IPS-NIHi11 (cell line): ENCODE measurements around the gene PDLIM7.

Source experiments
- DNase-seq: peaks from one replicate; pipeline ENCODE4 v3.0.0; 2012; ENCODE audit warnings: mixed read lengths, low spot score

PDLIM7 gene

GRCh38 chr5:177455661-177456590 lies 41.5 kb downstream of the PDLIM7 start:
- DNase-seq, result peak; percentile 88

GRCh38 chr5:177455036-177455660 lies 42.3 kb downstream of the PDLIM7 start:
- DNase-seq, result peak; percentile 85

GRCh38 chr5:177454397-177455035 lies 42.9 kb downstream of the PDLIM7 start:
- peak; percentile 94 for DNase-seq

DNA sequence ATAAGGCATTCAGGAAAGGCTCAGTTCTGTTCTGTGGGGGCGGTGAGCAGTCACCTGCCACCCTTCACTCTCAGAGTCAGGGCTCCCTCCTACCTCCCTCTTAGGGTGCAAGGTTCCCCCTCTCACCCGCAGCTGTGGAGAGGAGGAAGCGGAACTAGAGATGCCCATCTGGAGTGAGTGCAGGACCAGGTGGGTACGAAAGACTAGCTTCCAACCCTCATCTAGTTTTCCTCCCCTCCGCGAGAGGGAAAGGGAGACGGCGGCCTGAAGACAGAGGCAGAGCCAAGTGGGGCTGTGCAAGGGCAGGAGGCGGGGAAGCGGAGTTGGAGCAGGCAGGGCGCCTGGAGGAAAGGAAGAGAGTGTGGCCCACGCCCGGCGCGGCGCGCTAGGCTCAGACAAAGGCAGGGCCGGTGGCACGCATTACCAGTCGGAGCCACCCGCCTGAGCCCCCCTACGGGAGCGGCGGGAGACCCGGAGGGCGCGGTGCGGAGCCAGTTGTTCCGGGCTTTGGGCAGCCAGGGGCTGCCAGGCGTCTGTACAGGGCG lies 43.5 kb downstream of the PDLIM7 start:
- DNase-seq, result no peak

DNA sequence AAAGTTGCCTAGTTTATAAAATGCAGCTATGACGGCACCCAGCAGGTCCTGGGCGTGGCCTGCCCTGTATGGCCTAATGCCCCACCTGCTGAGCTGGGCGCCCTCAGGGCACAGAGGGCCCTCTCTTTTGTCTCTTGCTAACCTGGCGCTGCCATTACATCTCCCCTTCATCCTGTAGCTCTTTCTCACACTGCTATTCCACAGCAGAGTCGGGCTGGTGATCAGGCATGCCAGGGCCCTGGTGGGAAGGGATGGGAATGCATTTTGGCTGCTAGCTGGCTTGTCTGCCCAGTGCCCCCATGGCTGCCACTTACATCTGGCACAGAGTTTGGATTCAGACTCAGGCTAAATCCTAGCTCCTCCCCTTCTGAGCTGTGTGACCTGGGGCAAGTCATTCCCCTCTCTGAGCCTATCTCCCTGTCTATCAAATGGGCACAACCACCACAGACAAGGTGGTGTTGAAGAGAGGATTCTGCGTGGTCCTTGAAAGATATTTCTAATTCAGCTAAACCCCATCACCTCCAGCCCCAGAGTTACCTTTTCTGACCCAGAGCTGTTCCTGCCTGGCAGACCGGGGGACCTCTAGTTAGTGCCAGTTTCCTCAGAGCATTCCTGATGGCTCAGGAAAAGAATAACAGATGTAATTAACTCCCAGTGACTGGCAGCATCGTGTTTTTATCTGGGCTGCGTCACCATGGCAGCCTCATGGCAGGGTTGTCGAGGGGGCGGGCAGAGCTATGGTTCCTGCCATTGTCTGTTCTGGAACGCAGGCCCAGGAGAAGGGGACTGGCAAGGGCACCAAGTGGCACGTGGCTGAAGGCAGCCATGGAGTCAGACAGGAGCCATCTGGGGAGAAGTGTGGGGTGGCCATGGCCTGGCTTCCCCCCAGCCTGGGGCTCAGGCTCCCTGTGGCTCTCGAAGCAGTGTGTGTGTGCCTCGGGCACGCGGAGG lies 44.4 kb downstream of the PDLIM7 start:
- DNase-seq, result no peak

DNA sequence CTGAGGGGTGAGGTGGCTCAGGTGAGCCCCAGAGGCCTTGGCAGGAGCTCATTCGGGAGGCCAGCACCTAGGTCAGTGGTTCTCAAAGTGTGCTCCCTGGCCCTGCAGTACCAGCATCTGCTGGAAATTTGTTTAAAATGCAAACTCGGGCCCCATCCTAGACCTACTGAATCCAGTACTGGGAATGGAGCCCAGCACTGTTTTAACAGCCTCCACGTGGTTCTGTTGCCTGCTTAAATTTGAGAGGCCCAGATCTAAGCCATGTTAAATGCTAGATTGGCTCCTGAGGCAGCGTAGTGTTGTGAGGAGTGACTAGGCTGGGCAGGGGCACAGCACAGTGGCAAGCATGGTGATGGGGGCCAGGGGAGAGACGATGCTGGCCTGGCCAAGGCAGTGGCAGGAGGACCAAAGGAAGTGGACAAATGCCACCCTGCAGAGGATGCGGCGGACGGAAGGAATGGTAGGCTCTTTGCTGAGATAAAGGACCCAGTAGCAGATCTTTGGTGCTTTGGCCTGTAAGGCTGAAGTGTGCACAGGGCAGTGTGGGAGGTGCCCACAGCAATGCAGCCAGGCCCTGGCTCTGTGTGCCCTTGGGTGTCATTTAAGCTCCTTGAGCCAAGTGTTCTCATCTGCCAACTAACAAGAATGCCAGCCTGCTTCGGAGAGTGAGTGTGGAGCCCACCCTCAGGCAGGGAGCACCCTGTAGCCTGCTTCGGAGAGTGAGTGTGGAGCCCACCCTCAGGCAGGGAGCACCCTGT lies 46.6 kb downstream of the PDLIM7 start:
- no peak for DNase-seq

- no peak for DNase-seq
Observed at GRCh38 chr5:177449140-177450061, 48.0 kb downstream of the PDLIM7 start.

GRCh38 chr5:177448244-177448950 lies 49.0 kb downstream of the PDLIM7 start:
- DNase-seq, result no peak

DNA sequence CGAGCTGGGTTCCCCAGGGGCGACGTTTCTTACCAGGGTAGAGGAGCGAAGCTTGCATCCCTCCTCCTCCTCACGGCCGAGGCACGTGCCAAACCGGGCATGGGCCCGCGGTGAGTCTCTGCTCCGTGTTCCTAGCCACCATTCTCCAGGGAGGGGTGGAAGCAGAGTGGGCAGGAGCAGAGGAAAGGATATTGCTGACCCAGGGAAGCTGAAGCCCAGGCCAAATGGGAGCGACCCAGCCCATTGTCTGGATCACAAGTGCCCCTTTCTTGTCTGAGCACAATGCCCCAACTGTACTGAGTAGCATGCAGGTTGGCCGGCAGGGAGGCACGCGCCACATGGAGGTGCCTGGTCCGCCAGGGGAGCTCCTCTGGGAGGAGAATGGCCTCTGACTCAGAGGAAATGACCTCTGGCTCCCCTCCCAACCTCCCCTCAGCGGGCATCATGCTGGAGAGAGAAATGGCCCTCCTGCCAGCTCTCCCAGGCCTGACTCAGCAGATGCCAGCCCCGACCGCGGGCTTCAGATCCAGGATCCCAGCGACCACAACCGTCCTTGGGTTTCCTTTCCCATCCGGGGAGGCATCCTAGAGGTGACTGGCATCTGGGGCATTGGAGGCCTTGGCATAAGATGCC lies 49.7 kb downstream of the PDLIM7 start:
- peak; percentile 69 for DNase-seq

DNA sequence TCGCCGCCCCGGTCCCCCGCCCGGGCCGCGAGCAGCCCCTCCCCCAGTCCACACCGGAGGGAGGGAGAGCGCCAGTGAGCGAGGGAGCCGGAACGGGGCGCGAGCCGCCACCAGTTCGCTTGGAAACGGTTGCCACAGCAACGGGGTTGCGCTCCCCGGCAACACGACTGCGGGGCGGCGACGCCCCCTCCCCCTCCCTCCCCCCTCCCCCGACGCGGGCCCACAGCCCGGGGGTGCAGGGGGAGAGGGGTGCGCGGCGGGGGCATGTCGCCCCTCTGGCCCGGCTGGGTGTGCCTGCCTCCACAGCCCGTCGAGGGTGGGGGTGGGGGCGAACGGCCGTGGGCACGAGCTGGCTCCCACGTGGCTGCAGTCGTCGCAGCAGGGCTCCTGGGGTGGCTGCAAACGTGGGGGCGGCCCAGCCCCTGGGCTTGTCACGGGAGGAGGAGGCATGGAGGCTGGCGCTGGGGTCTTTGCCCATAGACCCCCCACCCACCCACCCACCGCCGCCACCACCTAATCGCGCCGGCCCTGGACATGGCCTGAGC lies 50.3 kb downstream of the PDLIM7 start:
- DNase-seq, result peak; percentile 83

GRCh38 chr5:177446200-177447065 lies 51.0 kb downstream of the PDLIM7 start, which contains the start of gene PRR7:
Gene PRR7 (plus strand): TSS chr5:177446814. CDS start chr5:177455068, 8,254 bp downstream.
- DNase-seq, result peak; percentile 91

- DNase-seq, result no peak
Observed at GRCh38 chr5:177445917-177446199, 51.5 kb downstream of the PDLIM7 start.

GRCh38 chr5:177445052-177445916 lies 52.1 kb downstream of the PDLIM7 start:
- no peak for DNase-seq

- no peak for DNase-seq
Observed at GRCh38 chr5:177444106-177445051, 53.0 kb downstream of the PDLIM7 start.
